ENCODE measurements around the gene MFSD6.

MFSD6 gene

DNA sequence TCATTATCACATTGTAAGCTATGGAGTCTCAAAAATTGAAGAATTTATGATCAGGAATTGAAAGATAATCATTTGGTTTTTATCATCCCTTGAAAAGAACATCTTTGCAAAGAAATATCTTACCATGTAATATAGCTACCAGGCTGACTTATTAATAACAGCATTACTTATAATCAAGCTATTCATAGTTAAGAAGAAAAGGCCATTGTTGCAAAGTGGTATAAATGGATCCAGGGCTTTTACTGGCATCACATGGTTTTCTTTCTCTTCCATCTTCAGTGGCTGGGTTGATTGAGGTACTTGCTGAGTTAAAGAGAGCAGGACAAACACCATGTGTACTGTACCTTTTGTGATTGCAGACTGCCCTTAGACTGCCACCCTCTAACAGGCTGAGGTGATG is 39.6 kb downstream of the MFSD6 start:
- DNase-seq (ENCODE audit: low read depth in 2 of 2), result no peak
- no peak overlapping the region for H3K4me3 ChIP-seq (replicated peaks in 1 of 2; ENCODE audit: low read depth in 2 of 2, low read length in 2 of 2)
- TF ChIP-seq, protein P1, sequence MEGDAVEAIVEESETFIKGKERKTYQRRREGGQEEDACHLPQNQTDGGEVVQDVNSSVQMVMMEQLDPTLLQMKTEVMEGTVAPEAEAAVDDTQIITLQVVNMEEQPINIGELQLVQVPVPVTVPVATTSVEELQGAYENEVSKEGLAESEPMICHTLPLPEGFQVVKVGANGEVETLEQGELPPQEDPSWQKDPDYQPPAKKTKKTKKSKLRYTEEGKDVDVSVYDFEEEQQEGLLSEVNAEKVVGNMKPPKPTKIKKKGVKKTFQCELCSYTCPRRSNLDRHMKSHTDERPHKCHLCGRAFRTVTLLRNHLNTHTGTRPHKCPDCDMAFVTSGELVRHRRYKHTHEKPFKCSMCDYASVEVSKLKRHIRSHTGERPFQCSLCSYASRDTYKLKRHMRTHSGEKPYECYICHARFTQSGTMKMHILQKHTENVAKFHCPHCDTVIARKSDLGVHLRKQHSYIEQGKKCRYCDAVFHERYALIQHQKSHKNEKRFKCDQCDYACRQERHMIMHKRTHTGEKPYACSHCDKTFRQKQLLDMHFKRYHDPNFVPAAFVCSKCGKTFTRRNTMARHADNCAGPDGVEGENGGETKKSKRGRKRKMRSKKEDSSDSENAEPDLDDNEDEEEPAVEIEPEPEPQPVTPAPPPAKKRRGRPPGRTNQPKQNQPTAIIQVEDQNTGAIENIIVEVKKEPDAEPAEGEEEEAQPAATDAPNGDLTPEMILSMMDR (IDR thresholded peaks at IDR 0.05; ENCODE audit: low read depth, low read length), result no peak

DNA sequence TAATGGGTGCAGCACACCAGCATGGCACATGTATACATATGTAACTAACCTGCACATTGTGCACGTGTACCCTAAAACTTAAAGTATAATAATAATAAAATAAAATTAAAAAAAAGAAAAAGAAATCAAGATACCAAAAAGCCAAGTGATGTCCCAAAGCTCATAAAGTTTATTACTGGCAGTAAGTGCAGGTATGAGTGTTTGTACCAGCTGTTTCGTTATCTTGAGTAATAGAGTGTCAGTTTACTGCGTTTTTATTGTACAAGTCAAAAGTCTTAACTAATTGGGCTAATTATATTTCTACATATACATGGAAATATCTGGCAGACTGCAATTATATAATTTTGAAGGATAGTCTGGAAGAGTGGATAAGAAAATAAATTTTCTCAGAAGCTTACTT is 41.8 kb downstream of the MFSD6 start:
- TF ChIP-seq, protein P1 (IDR thresholded peaks at IDR 0.05; ENCODE audit: low read depth, low read length), result no peak
- DNase-seq (ENCODE audit: low read depth in 2 of 2), result no peak
- H3K4me3 ChIP-seq (replicated peaks in 1 of 2; ENCODE audit: low read depth in 2 of 2, low read length in 2 of 2), result no peak overlapping the region

DNA sequence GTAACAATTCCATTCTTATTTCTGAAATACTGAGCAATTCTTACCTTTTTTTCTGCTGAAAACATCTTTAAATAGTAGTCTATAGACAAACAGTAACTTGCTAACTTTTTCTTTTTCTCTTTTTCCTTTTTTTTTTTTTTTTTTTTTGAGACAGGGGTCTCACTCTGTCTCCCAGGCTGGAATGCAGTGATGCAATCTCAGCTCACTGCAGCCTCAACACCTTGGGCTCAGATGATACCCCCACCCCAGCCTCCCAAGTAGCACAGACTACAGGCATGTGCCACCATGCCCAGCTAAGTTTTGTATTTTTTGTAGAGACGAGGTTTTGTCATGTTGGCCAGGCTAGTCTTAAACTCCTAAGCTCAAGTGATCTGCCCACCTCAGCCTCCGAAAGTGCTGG is 42.2 kb downstream of the MFSD6 start:
- DNase-seq (ENCODE audit: low read depth in 2 of 2), result no peak
- no peak overlapping the region for H3K4me3 ChIP-seq (replicated peaks in 1 of 2; ENCODE audit: low read depth in 2 of 2, low read length in 2 of 2)
- TF ChIP-seq, protein P1 (IDR thresholded peaks at IDR 0.05; ENCODE audit: low read depth, low read length), result no peak

DNA sequence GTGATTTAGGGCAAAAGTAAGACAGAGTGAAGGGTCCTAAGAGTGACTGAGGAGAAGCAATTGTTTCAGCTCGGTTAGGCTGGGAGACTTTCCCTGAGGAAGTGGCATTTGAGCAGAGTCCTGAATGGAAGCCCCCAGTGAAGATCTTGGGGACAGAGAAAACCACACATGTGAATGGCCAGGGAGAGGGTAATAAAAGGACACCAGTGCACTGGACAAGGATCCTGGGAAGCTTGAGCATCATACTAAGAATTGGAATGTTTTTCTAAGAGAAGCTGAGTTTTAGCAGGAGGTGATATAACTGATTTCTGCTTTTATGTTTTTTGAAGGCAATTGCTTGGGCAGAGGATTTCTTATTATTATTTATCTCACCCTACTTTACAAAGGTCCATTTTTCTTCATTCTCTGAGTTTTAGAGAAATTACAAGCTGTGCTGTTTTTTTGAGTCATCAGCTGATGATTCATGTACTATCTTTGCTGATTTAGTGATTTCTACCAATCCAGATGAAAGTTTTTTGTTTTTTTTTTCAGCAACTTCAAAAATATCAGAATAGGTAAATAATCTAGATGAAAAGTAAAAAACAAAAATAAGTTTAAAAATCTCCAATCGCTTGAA is 43.5 kb downstream of the MFSD6 start:
- TF ChIP-seq, protein P1 (IDR thresholded peaks at IDR 0.05; ENCODE audit: low read depth, low read length), result no peak
- DNase-seq (ENCODE audit: low read depth in 2 of 2), result peak; percentile 5 to 53
- H3K4me3 ChIP-seq (replicated peaks in 1 of 2; ENCODE audit: low read depth in 2 of 2, low read length in 2 of 2), result no peak overlapping the region

DNA sequence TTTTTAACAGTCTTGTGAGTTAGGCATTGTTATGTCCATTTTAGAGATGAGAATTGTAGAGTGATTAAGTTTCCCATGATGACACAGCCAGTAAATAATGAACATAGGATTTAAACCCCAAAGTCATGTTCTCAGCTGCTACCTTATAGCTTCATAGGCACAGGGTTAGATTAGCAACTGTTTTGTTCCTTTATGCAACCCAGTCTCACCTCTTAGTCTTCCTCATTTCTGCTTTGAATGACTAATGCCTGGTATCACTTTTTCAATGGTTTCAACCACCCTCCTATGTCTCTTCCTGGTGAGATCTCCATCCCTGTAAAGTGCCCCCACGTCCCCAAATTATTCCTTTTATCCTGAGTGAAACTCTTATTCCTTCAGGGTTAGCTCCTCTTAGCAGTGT is 44.3 kb downstream of the MFSD6 start:
- TF ChIP-seq, protein P1 (IDR thresholded peaks at IDR 0.05; ENCODE audit: low read depth, low read length), result no peak
- DNase-seq (ENCODE audit: low read depth in 2 of 2), result no peak
- H3K4me3 ChIP-seq (replicated peaks in 1 of 2; ENCODE audit: low read depth in 2 of 2, low read length in 2 of 2), result no peak overlapping the region

DNA sequence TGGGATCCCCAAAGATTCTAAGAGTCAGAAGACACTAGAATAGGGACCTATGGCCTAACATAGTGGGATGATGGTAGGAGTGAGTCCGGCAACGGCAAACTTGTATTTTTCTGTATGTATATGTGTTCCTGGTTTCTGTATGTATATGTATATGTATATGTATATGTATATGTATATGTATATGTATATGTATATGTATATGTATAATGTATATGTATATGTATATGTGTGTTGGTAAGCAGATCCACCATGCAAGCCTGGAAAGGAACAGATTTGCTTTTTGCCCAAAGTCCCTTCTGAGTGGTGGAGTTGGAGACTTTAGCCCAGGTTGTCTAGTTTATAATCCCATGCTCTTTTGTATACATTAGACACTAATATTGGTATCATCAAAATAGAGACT is 46.6 kb downstream of the MFSD6 start:
- no peak overlapping the region for H3K4me3 ChIP-seq (replicated peaks in 1 of 2; ENCODE audit: low read depth in 2 of 2, low read length in 2 of 2)
- no peak for DNase-seq (ENCODE audit: low read depth in 2 of 2)
- TF ChIP-seq, protein P1 (IDR thresholded peaks at IDR 0.05; ENCODE audit: low read depth, low read length), result no peak
